Ecto neural progenitor cell (in vitro differentiated cells): ENCODE data around the gene GPD1L.
"Not testable (repeated sequence)": the region's sequence is repeated elsewhere in the genome, so short reads cannot be mapped to it uniquely, and the experiment has no call there.

Experiments
- DNase-seq: peaks from one replicate; pipeline ENCODE4 v3.0.0-alpha.2; 2018; ENCODE audit warnings: low spot score

GPD1L gene

DNA sequence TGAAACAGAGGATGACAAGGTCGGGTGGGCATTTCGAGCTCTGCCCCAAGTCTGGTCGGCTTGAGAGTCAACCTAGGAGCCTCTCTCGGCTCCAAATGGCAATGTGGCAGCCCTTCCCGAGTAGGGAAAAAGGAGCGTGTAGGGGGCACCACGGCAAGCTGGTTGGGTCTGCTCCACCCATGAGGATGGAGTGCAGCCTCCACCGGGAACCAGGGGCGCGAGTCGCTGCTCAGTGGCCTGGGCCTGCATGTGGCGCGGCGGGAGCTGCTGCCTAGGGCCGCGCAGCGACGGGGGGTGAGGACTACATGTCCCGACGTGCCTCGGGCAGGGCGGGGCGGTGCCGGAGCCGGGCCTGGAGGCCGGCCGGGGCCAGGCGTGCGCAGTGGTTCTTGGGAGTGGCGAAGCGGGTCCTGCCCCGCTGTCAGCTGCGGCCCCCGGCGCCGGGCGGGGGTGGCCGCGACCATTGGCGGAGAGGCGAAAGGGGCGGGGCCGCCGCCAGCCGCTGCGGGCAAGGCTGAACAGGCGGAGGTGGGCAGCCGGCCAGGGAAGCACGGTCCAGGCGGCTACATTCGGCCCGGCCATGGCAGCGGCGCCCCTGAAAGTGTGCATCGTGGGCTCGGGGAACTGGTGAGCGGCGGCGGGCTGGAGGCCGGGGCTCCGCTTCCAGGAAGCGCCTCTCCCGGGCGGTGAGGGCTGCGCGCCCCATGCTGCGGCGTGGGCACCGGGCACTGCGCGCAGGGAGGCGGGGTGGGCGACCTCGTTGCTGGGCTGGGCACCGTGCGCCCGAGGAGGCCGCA is at the start of gene GPD1L:
GPD1L (plus strand) TSS at position 489 of the 797 bp plus-strand sequence; CDS start at position 581, 92 bp downstream.
- DNase-seq, result peak; percentile 97

GRCh38 chr3:32058465-32058864 is 48.0 kb upstream of the GPD1L start:
- DNase-seq, result not testable (repeated sequence)

DNA sequence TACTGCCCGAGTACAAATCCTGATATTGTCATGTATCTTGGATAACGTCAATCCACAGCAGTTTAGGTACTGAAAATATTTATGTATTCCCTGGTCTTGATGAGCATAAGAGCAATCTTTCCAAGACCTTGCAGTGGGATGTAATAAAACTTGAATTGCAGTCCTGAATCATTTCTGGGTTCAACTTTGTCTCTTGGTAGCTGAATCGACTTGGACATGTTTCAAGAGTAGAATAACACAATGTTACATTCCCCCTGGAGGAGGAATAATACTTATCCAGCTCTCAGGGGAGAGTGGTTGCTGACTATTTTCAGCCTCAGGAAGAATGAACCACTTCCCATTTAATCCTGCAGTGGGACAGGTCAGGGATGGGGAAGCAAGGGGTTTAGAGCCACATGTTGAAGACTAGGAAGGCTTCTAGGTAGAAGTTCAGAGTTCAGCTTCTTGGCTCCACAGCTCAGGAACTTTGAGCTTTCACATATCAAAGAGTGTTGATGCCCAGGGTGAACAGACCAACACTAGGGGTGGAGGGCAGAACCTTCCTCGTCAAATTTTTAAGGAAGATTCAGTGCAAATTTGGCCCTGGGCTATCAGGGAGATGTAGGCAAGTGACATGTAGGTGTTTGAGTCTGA is 43.4 kb upstream of the GPD1L start:
- DNase-seq, result no peak

GRCh38 chr3:32066686-32067085 is 39.7 kb upstream of the GPD1L start:
- DNase-seq, result no peak

DNA sequence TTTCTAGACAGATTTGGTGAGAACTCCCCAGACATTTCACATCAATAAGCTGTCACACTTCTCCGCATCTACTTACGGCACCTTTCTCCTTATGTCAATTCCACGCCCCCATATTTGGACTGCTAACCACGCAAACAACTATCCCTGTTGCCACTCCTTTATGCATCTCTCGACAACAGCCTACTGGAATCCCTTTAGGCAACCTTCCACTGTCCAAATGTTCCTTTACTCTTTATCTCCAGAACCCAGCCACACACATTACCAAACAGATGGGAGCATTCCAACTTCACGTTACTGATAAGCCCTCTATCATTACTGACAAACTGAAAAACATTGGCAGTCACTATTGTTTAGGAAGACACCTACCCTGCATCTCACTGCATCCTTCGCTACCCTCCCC is 32.2 kb upstream of the GPD1L start:
- not testable (repeated sequence) for DNase-seq

GRCh38 chr3:32076566-32076965 is 29.9 kb upstream of the GPD1L start:
- no peak for DNase-seq

DNA sequence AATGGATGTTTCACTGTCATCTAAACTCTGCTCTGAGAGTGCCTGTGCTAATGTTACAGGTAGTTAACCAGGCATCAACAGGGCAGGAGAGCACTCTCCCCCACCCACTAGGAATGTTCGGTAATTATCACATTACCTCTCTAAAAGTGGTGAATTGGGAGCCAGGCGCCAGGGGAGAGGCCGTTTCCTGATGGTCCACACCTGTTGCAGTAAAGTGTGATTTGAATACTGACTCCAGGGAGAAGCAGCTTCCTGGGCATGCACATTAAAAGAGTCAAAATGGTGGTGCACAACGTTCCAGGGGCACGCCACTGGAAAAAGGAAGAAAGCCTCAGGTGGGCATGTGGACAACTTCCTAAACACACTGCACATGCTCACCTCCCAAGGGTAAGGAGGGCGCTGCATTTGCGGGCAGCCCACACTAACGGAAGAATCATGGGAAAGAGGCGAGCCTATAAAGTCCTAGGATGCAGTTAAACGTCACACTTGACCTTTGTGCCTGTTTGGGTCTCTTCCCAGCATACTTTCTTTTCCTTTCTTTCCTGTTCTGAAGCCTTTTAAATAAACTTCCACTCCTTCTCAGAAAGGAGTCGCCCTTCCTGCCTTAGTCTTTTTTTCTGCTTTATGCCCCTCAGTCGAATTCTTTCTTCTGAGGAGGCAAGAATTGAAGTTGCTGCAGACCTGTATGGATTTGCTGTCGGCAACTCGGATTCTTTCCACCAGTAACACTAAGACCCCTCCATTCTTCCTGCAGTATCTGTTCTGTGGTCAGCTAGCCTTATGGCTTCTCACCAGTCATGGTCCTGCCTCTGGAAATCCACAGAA is 28.9 kb upstream of the GPD1L start:
- no peak for DNase-seq

- DNase-seq, result no peak
Measured at GRCh38 chr3:32078085-32078634, 28.3 kb upstream of the GPD1L start.

DNA sequence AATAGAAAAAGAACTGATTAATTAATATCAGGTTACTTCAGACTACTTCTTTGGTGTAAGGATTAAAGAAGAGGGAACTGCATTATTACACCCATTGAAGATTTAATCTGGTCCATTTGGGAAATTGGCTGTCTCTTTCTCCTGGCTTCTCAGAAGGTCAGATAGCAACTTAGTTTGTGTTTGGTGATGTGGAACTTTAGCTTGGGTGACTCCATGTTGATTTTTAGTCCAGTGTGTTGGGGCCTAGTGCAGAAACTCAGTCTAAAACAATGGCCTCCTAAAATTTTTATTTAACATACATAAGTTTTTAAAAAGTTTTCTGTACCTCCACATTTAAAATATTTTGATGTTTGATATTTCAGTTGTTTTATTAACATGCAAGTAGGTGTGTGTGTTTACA is 27.6 kb upstream of the GPD1L start:
- DNase-seq, result no peak

- DNase-seq, result no peak
Measured at GRCh38 chr3:32082721-32083120, 23.7 kb upstream of the GPD1L start.

GRCh38 chr3:32083702-32084270 is 22.6 kb upstream of the GPD1L start:
- no peak for DNase-seq

GRCh38 chr3:32084870-32085269 is 21.6 kb upstream of the GPD1L start:
- no peak for DNase-seq

DNA sequence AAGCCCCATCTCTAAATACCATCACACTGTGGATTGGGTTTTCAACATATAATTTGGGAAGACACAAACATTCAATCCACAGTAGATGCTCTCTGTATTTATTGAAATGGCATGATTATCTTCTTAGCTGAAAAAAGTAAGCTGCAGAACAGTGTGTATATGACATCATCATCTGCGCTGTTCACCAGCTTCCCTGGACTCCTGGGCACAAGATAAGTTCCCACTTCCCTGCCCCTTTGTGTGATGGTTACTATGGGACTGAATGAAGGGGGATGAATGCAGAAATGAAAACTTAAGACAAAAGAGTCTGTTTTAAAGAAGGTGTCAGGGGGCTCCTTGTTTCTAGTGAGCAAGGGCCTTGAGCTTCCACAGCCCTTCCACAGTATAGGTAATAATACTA is 20.0 kb upstream of the GPD1L start:
- no peak for DNase-seq

GRCh38 chr3:32089476-32089875 is 16.9 kb upstream of the GPD1L start:
- DNase-seq, result no peak

DNA sequence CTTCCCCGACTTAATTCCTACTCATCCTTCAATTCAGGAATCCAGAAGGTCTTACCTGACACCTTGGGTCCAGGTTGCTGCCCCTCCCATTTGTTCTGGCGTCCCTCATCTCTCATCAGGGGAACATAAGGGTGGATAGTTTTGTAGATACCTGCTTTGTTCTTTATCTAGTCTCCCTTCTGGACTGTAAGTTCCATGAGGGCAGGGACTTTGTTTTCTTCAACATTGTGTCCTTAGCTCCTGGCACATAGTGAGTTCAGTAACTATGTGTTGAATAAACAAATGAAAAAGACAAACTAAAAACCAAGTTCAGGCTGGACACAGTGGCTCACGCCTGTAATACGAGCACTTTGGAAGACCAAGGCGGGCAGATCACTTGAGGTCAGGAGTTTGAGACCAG is 13.2 kb upstream of the GPD1L start:
- no peak for DNase-seq

- no peak for DNase-seq
Measured at GRCh38 chr3:32095431-32095830, 11.0 kb upstream of the GPD1L start.

GRCh38 chr3:32097768-32098167 is 8.7 kb upstream of the GPD1L start:
- no peak for DNase-seq

- DNase-seq, result no peak
Measured at GRCh38 chr3:32098528-32098927, 7.9 kb upstream of the GPD1L start.

GRCh38 chr3:32100465-32100864 is 6.0 kb upstream of the GPD1L start:
- no peak for DNase-seq

DNA sequence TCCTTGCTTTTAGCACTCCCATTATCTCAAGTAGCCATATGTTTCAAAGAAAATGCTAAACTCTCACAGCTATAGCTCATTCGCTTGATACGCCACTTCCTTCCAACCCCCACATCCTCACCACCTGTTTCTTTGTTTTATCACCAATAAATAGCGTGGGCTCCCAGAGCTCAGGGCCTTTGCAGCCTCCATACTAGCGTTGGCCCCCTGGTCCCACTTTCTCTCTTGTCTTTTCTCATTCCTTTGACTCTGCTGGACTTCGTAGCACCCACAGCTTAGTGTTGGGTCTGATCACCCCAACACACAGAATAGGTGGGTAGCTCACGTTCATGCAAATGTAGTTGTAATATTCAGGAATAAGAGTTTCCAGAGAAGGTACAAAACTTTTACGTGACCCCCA is 4.1 kb upstream of the GPD1L start:
- no peak for DNase-seq

GRCh38 chr3:32104492-32104891 is 1.9 kb upstream of the GPD1L start:
- DNase-seq, result no peak
